GM21737 (cell line): ENCODE data around the gene SPIN2A.
"Not testable (repeated sequence)": the region's sequence is repeated elsewhere in the genome, so short reads cannot be mapped to it uniquely, and the experiment has no call there.

Source experiments
- ATAC-seq: cut with Tn5 transposase; IDR thresholded peaks from one replicate; pipeline ENCODE4 v1.9.1; 2021; ENCODE audit warnings: mild to moderate bottlenecking, moderate library complexity; ENCODE audit not compliant: unreplicated experiment

SPIN2A gene

DNA sequence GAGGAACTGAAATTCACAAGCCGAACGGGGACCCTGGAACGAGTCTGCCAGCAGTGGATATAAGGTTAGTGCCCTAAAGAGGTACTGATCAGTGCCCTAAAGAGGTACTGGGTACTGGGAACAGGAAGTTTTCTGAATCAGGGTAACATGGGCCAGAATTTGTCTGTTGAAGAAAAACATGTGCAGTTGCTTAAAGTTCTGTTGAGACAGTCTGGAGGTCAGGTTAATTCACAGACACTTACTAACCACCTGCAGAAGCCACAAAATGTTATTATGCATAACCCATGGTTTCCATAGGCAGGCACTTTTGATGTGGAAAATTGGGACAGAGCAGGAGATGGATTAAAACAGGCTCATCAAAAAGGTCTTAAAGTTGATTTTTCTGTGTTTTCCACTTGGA, 33.7 kb downstream of the SPIN2A start:
- ATAC-seq: no peak

DNA sequence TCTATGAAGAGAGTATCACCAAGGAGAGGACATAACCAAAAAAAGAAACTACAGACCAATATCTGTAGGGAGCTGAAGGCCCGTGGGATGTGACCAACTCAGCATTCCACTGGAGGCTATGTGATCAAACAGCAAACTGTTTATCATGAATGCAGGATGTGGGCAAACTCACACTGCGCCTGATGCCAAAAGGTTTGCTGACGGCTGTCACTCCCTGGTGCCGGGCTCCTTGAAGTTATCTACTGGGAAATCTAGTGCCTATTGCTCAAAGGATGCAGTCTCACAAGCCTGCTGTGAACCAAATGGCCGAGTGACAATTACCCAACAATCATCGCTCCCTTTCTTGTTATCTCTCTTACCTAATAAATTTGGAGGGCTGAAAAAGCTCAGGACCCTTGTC, 34.3 kb downstream of the SPIN2A start:
- ATAC-seq: not testable (repeated sequence)
